H9 (cell line): ENCODE results near the gene SLC36A3. TPM values are rescaled to one million over a fixed set of nuclear protein-coding genes. Genes with fewer than 3 reads are reported as not detected.

ENCODE experiments used
- DNase-seq: peaks from one replicate; pipeline ENCODE4 v3.0.0-alpha.2; 2017
- H2AFZ ChIP-seq: one replicate; pipeline ENCODE4 v1.6.1; 2013; ENCODE audit warnings: mild to moderate bottlenecking, low read length, control low read depth, moderate library complexity
- H2AK5ac ChIP-seq: 2 replicates; pipeline ENCODE4 v1.6.1; 2013; ENCODE audit warnings: low read length, control low read depth, mixed read lengths; ENCODE audit not compliant: insufficient read length
- H2BK120ac ChIP-seq: one replicate; pipeline ENCODE4 v1.6.1; 2013; ENCODE audit warnings: low read depth, mild to moderate bottlenecking, low read length, control low read depth, inconsistent platforms; ENCODE audit not compliant: poor library complexity, severe bottlenecking
- H2BK12ac ChIP-seq: 2 replicates; pipeline ENCODE4 v1.6.1; 2013; ENCODE audit warnings: low read length, control low read depth, mixed read lengths, low read depth; ENCODE audit not compliant: insufficient read length
- H2BK15ac ChIP-seq: 2 replicates; pipeline ENCODE4 v1.6.1; 2013; ENCODE audit warnings: low read depth, low read length, control low read depth
- H2BK20ac ChIP-seq: one replicate; pipeline ENCODE4 v1.6.1; 2013; ENCODE audit warnings: low read depth, mild to moderate bottlenecking, low read length, control low read depth, inconsistent platforms; ENCODE audit not compliant: poor library complexity, severe bottlenecking
- H2BK5ac ChIP-seq: 2 replicates; pipeline ENCODE4 v1.6.1; 2013; ENCODE audit warnings: low read length, control low read depth, mixed read lengths; ENCODE audit not compliant: insufficient read length
- H3K14ac ChIP-seq: 2 replicates; pipeline ENCODE4 v1.6.1; 2013; ENCODE audit warnings: low read length, control low read depth; ENCODE audit not compliant: insufficient read depth
- H3K18ac ChIP-seq: 2 replicates; pipeline ENCODE4 v1.6.1; 2013; ENCODE audit warnings: low read depth, mild to moderate bottlenecking, mixed read lengths, low read length, control low read depth; ENCODE audit not compliant: insufficient read length
- H3K23ac ChIP-seq: 2 replicates; pipeline ENCODE4 v1.6.1; 2013; ENCODE audit warnings: low read length, control low read depth, mixed read lengths, low read depth; ENCODE audit not compliant: insufficient read length
- H3K23me2 ChIP-seq: 2 replicates; pipeline ENCODE4 v1.6.1; 2013; ENCODE audit warnings: low read depth, mild to moderate bottlenecking, mixed read lengths, low read length, control low read depth; ENCODE audit not compliant: insufficient read length, poor library complexity, severe bottlenecking
- H3K27ac ChIP-seq: 2 replicates; pipeline ENCODE4 v1.5.1; 2013; ENCODE audit warnings: low read length, control low read depth, mixed read lengths, low read depth; ENCODE audit not compliant: insufficient read length
- H3K27me3 ChIP-seq: 2 replicates; pipeline ENCODE4 v1.6.1; 2013; ENCODE audit warnings: low read length, control low read depth, inconsistent platforms; ENCODE audit not compliant: insufficient read depth
- H3K4ac ChIP-seq: 2 replicates; pipeline ENCODE4 v1.6.1; 2013; ENCODE audit warnings: low read depth, mild to moderate bottlenecking, control low read depth, inconsistent platforms, low read length, moderate library complexity
- H3K4me1 ChIP-seq: 2 replicates; pipeline ENCODE4 v1.6.1; 2013; ENCODE audit warnings: low read length, control low read depth, inconsistent platforms; ENCODE audit not compliant: insufficient read depth
- H3K4me2 ChIP-seq: 2 replicates; pipeline ENCODE4 v1.6.1; 2013; ENCODE audit warnings: low read length, control low read depth, mixed read lengths; ENCODE audit not compliant: insufficient read length, insufficient read depth
- H3K56ac ChIP-seq: 2 replicates; pipeline ENCODE4 v1.6.1; 2013; ENCODE audit warnings: low read depth, mild to moderate bottlenecking, mixed read lengths, low read length, control low read depth; ENCODE audit not compliant: insufficient read length
- H3K79me1 ChIP-seq: 2 replicates; pipeline ENCODE4 v1.6.1; 2013; ENCODE audit warnings: low read depth, mild to moderate bottlenecking, moderate library complexity, low read length, control low read depth, inconsistent platforms; ENCODE audit not compliant: insufficient read depth, poor library complexity, severe bottlenecking
- H3K79me2 ChIP-seq: 2 replicates; pipeline ENCODE4 v1.6.1; 2013; ENCODE audit warnings: low read length, control low read depth, inconsistent platforms; ENCODE audit not compliant: insufficient read depth
- H3K9ac ChIP-seq: 2 replicates; pipeline ENCODE4 v1.6.1; 2013; ENCODE audit warnings: low read length, control low read depth, mixed read lengths; ENCODE audit not compliant: insufficient read length; ENCODE audit errors: extremely low read depth
- H3K9me3 ChIP-seq: one replicate; pipeline ENCODE4 v1.6.1; 2013; ENCODE audit warnings: low read depth, low read length, inconsistent platforms; ENCODE audit not compliant: control insufficient read depth
- H3T11ph ChIP-seq: one replicate; pipeline ENCODE4 v1.6.1; 2013; ENCODE audit warnings: mild to moderate bottlenecking, low read length, control low read depth, inconsistent platforms
- H4K20me1 ChIP-seq: one replicate; pipeline ENCODE4 v1.6.1; 2013; ENCODE audit not compliant: control insufficient read depth, insufficient read length, insufficient read depth
- H4K5ac ChIP-seq: 2 replicates; pipeline ENCODE4 v1.6.1; 2013; ENCODE audit warnings: low read depth, mild to moderate bottlenecking, mixed read lengths, low read length, control low read depth; ENCODE audit not compliant: insufficient read length
- H4K8ac ChIP-seq: replicated peaks from 2 replicates; pipeline ENCODE4 v1.6.1; 2013; ENCODE audit warnings: low read length, control low read depth, mixed read lengths, low read depth; ENCODE audit not compliant: insufficient read length
- H4K91ac ChIP-seq: 2 replicates; pipeline ENCODE4 v1.6.1; 2013; ENCODE audit warnings: low read depth, mild to moderate bottlenecking, moderate library complexity, mixed read lengths, low read length, control low read depth; ENCODE audit not compliant: insufficient read length
- H3K27ac Mint-ChIP-seq, 3 experiments: 2 replicates in 2 of 3; 3 replicates in 1 of 3; pipeline ENCODE4 v1.8.0; 2020 to 2021; ENCODE audit warnings: mixed read lengths in 3 of 3, mild to moderate bottlenecking in 1 of 3, moderate library complexity in 1 of 3
- H3K27me3 Mint-ChIP-seq: 2 replicates; pipeline ENCODE4 v1.8.0; 2021; ENCODE audit warnings: low read depth, mild to moderate bottlenecking, moderate library complexity, mixed read lengths
- H3K36me3 Mint-ChIP-seq, 3 experiments: 2 replicates in 2 of 3; 3 replicates in 1 of 3; pipeline ENCODE4 v1.8.0; 2020 to 2021; ENCODE audit warnings: low read depth in 3 of 3, mixed read lengths in 3 of 3; ENCODE audit not compliant: insufficient read depth in 1 of 3
- H3K4me1 Mint-ChIP-seq, 2 experiments: 2 replicates each; pipeline ENCODE4 v1.8.0; 2020; ENCODE audit warnings: mixed read lengths in 2 of 2
- H3K4me3 Mint-ChIP-seq, 2 experiments: 2 replicates in 1 of 2; 3 replicates in 1 of 2; pipeline ENCODE4 v1.8.0; 2020 to 2021; ENCODE audit warnings: mild to moderate bottlenecking in 2 of 2, mixed read lengths in 2 of 2, moderate library complexity in 1 of 2
- H3K9me3 Mint-ChIP-seq, 2 experiments: 2 replicates in 1 of 2; 3 replicates in 1 of 2; pipeline ENCODE4 v1.8.0; 2020; ENCODE audit warnings: mild to moderate bottlenecking in 2 of 2, mixed read lengths in 2 of 2, moderate library complexity in 1 of 2
- WGBS: extraction: QIAGEN DNeasy Blood & Tissue Kit; methylation state at CpG from one replicate; pipeline ENCODE4 v1.1.7; 2013; ENCODE audit warnings: missing lambda C conversion rate, low lambda C conversion rate, mixed read lengths; ENCODE audit not compliant: insufficient read length; ENCODE audit errors: extremely low coverage; 5-methylcytosine and 5-hydroxymethylcytosine counted together
- total RNA-seq: library from RNA; stranded (reverse); gene quantifications from 2 replicates; pipeline ENCODE4 v1.2.1, GENCODE V29; 2021
- TF ChIP-seq, protein P1 (sequence below): fragments of 200-600 bp; sonication (generic); conservative IDR thresholded peaks from 3 replicates; pipeline ENCODE4 v1.8.0; 2021; ENCODE audit warnings: antibody characterized with exemption, mild to moderate bottlenecking

The SLC36A3 gene
- total RNA-seq, 1 experiment from 2014 or later, result not detected

DNA sequence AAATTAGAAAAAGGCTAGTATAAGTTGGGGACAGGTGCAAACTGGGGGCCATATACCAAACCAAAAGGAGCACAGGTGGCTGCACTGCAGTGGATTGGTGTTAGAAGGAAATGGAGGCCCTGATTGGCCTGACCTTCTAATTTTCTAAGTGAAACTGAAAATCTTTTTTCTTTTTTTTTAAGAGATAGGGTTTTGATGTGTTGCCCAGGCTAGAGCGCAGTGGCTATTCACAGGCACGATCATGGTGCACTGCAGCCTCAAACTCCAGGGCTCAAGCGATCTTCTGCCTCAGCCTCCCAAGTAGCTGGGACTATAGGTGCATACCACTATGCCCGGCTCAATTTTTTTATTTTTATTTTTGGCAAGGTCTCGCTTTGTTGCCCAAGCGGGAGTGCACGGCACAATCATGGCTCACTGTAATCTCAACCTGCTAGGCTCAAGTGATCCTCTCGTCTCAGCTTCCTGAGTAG, 69.9 kb downstream of the SLC36A3 start:
- no peaks in the 10 kb centered on the region for H3K27me3 ChIP-seq
- no peak overlapping the region for H2AK5ac ChIP-seq
- Mint-ChIP-seq H3K4me1 (peaks cover 6 to 12% of the 10 kb centered on the region in 2 experiments), H3K9me3 (no peaks in the 10 kb centered on the region), H3K27ac (no peak overlapping the region), H3K27me3 (peaks cover 5% of the 10 kb centered on the region; the same call in 1 of the 2 replicates), H3K36me3 (no peaks in the 10 kb centered on the region), H3K4me3 (no peak overlapping the region)
- DNase-seq, result no peak
- no peaks in the 10 kb centered on the region for H3K79me2 ChIP-seq
- H2BK15ac ChIP-seq, result no peak overlapping the region
- H2BK120ac ChIP-seq, result no peak overlapping the region
- H3T11ph ChIP-seq, result no peak overlapping the region
- no peak overlapping the region for H4K8ac ChIP-seq
- no peaks in the 10 kb centered on the region for H3K79me1 ChIP-seq
- no peak overlapping the region for H4K91ac ChIP-seq
- H3K18ac ChIP-seq, result no peak overlapping the region
- no CpG with 5 or more reads among the region's 8 CpGs for WGBS
- H2AFZ ChIP-seq, result no peak overlapping the region
- H3K9me3 ChIP-seq, result no peaks in the 10 kb centered on the region
- no peak overlapping the region for H2BK5ac ChIP-seq
- no peak overlapping the region for H3K9ac ChIP-seq
- no peaks in the 10 kb centered on the region for H4K20me1 ChIP-seq
- H3K4me1 ChIP-seq, result no peaks in the 10 kb centered on the region; the same call in 1 of the 2 replicates
- H3K56ac ChIP-seq, result no peak overlapping the region
- no peak overlapping the region for H3K27ac ChIP-seq
- H3K14ac ChIP-seq, result no peak overlapping the region
- no peak overlapping the region for H3K23ac ChIP-seq
- no peak overlapping the region for H3K4ac ChIP-seq
- no peak overlapping the region for H2BK20ac ChIP-seq
- H4K5ac ChIP-seq, result no peak overlapping the region
- TF ChIP-seq, protein P1, sequence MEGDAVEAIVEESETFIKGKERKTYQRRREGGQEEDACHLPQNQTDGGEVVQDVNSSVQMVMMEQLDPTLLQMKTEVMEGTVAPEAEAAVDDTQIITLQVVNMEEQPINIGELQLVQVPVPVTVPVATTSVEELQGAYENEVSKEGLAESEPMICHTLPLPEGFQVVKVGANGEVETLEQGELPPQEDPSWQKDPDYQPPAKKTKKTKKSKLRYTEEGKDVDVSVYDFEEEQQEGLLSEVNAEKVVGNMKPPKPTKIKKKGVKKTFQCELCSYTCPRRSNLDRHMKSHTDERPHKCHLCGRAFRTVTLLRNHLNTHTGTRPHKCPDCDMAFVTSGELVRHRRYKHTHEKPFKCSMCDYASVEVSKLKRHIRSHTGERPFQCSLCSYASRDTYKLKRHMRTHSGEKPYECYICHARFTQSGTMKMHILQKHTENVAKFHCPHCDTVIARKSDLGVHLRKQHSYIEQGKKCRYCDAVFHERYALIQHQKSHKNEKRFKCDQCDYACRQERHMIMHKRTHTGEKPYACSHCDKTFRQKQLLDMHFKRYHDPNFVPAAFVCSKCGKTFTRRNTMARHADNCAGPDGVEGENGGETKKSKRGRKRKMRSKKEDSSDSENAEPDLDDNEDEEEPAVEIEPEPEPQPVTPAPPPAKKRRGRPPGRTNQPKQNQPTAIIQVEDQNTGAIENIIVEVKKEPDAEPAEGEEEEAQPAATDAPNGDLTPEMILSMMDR, result no peak
- no peaks in the 10 kb centered on the region for H3K23me2 ChIP-seq
- no peak overlapping the region for H3K4me2 ChIP-seq
- H2BK12ac ChIP-seq, result no peak overlapping the region
